Heart left ventricle (tissue), 16 donors: ENCODE results near the gene CARD8. TPM values are rescaled to one million over a fixed set of nuclear protein-coding genes. Genes with fewer than 3 reads are reported as not detected.
"Not testable (repeated sequence)": the region's sequence is repeated elsewhere in the genome, so short reads cannot be mapped to it uniquely, and the experiment has no call there.

ENCODE experiments used
- ATAC-seq, 4 donors: fragments of 200-7000 bp; cut with Tn5 transposase; one replicate each; pipeline ENCODE4 v1.9.1; 2020 to 2022; ENCODE audit warnings: moderate library complexity in 4 of 4, mild to moderate bottlenecking in 3 of 4, moderate number of reproducible peaks in 1 of 4
- DNase-seq, 5 donors: peaks; one replicate each; pipeline ENCODE4 v3.0.0-alpha.2; 2020
- H3K27ac ChIP-seq, 12 donors: fragments of 200-600 bp; sonication (generic) in 4 of 12; one replicate each; pipeline versions ENCODE4 v1.5.0 to v1.8.0; 2016 to 2022; ENCODE audit warnings: mild to moderate bottlenecking in 2 of 12
- H3K27me3 ChIP-seq, 9 donors: fragments of 200-600 bp; sonication (generic) in 2 of 9; one replicate each; pipeline versions ENCODE4 v1.5.1 to v1.8.0; 2016 to 2022; ENCODE audit warnings: mild to moderate bottlenecking in 3 of 9
- H3K36me3 ChIP-seq, 9 donors: fragments of 200-600 bp; sonication (generic) in 2 of 9; one replicate each; pipeline versions ENCODE4 v1.5.0 to v1.8.0; 2018 to 2022; ENCODE audit warnings: mild to moderate bottlenecking in 2 of 9
- H3K4me1 ChIP-seq, 12 donors: fragments of 200-600 bp; sonication (generic) in 4 of 12; one replicate each; pipeline versions ENCODE4 v1.5.0 to v1.8.0; 2016 to 2022; ENCODE audit warnings: mild to moderate bottlenecking in 3 of 12
- H3K4me3 ChIP-seq, 12 donors: fragments of 200-600 bp; sonication (generic) in 4 of 12; one replicate each; pipeline versions ENCODE4 v1.5.0 to v1.8.0; 2017 to 2022; ENCODE audit warnings: mild to moderate bottlenecking in 9 of 12, moderate library complexity in 4 of 12
- H3K9me3 ChIP-seq, 12 donors: fragments of 200-600 bp; sonication (generic) in 4 of 12; one replicate each; pipeline versions ENCODE4 v1.5.0 to v1.8.0; 2016 to 2022; ENCODE audit warnings: mild to moderate bottlenecking in 1 of 12
- CTCF ChIP-seq, 12 donors: fragments of 200-600 bp; sonication (generic) in 4 of 12; IDR thresholded peaks; one replicate each; pipeline versions ENCODE4 v1.5.0 to v1.8.0; 2018 to 2022; ENCODE audit warnings: antibody characterized with exemption in 12 of 12, mild to moderate bottlenecking in 5 of 12
- POLR2A ChIP-seq, 2 donors: fragments of 450-650 bp; IDR thresholded peaks; one replicate each; pipeline ENCODE4 v1.6.1; 2017; ENCODE audit warnings: antibody characterized with exemption in 2 of 2, mild to moderate bottlenecking in 2 of 2, moderate library complexity in 2 of 2
- WGBS, 4 donors: extraction: QIAGEN DNeasy Blood & Tissue Kit in 2 of 4; methylation state at CpG; one replicate each; pipeline versions ENCODE4 v1.1.5 to v1.1.7; 2013 to 2018; 5-methylcytosine and 5-hydroxymethylcytosine counted together
- intact Hi-C, 10 donors: fragments of 100-400 bp; cut with DNase I; formaldehyde crosslinking; loops; one replicate each; pipeline versions ENCODE4 v1.11.1 to v1.14.2; 2022
- polyA plus RNA-seq, 2 donors: library from polyadenylated mRNA; stranded (reverse); fragments of 200-250 nt; gene quantifications; one replicate each; pipeline ENCODE4 v1.2.3, GENCODE V29; 2013
- total RNA-seq, 9 donors: library from RNA; depleted of rRNA in 2 of 9; stranded (reverse); fragments of >200 nt in 2 of 9; fragmentation: NEBNext Ultra II Directional in 3 of 9; extraction: Animal tissue kit (Norgen Biotek cat#: 25700) in 3 of 9; gene quantifications; one replicate each; pipeline versions ENCODE4 v1.1.0 to v1.2.4, GENCODE V29; 2016 to 2023
- donor health status: ischemic (EF 13 %, LVEDD 7.1; RV severe dilation, severe dysfunction).
- donor health status: healthy with polysubstance abuse.
- donor health status: DM: no; HTN: yes; CAD: no.
- donor health status: DM: no; HTN: no; CAD: no.
- donor health status: ischemic (EF 25% LVEDD 6.9; RV normal size, moderate dysfunction).
- donor health status: ischemic (EF 25% LVEDD 5.7; RV mildly dilated, moderate dysfunction).
- donor health status: healthy.
- donor health status: DM: yes; HTN: yes; CAD: no.
- donor health status: ischemic (EF 35%, LVEDD 5.7; RV mildly dilated, moderate dysfunction).
- donor health status: nonischemic (EF 11% LVEDD 7.7; RV severe dilation, severe dysfunction).
- donor health status: DM: yes; HTN: yes; CAD: no.
- donor health status: PGD.
- donor health status: ischemic (EF 29% LVEDD 5.4; RV normal size, mild dysfunction).
- donor health status: nonischemic (EF 23%, LVEDD 6.1; RV moderate dilation, normal function).

The CARD8 gene
- total and polyA plus RNA-seq, 11 donors, result 18.3 to 49.0 (median 23.8) TPM

- Histone ChIP-seq H3K27me3 (no peaks in the 10 kb centered on the region), H3K4me3 (no peak overlapping the region), H3K36me3 (peaks cover 0 to 100% (median 68%) of the 10 kb centered on the region in 9 donors), H3K27ac (no peak overlapping the region), H3K9me3 (no peaks in the 10 kb centered on the region), H3K4me1 (no peaks in the 10 kb centered on the region)
- intact Hi-C loops, result no loop called here
- no peak for DNase-seq
- no peak for ATAC-seq
- WGBS, 4 donors, result 94 to 97% (median 96%) methylated on average over 5 of the region's 5 CpGs
- TF ChIP-seq CTCF (IDR thresholded peaks at IDR 0.05) (no peak), POLR2A (IDR thresholded peaks at IDR 0.05) (no peak)
Observed at GRCh38 chr19:48221628-48222027, 34.1 kb downstream of the CARD8 start.

GRCh38 chr19:48220784-48221183, 34.9 kb downstream of the CARD8 start:
- H3K4me1 ChIP-seq, H3K27ac ChIP-seq, H3K27me3 ChIP-seq, intact Hi-C loops, ATAC-seq, H3K4me3 ChIP-seq, DNase-seq, H3K9me3 ChIP-seq: not testable (repeated sequence)
- 92 to 99% (median 96%) methylated on average over 3 of the region's 3 CpGs for WGBS, 4 donors
- H3K36me3 ChIP-seq, result peaks cover 0 to 99% (median 66%) of the 10 kb centered on the region in 9 donors

- Histone ChIP-seq H3K4me3 (no peak overlapping the region), H3K9me3 (no peaks in the 10 kb centered on the region), H3K36me3 (peaks cover 0 to 98% (median 63%) of the 10 kb centered on the region in 9 donors), H3K27me3 (no peaks in the 10 kb centered on the region), H3K4me1 (no peaks in the 10 kb centered on the region), H3K27ac (no peak overlapping the region)
- DNase-seq (no peak), ATAC-seq (no peak)
- no peak for TF ChIP-seq CTCF (IDR thresholded peaks at IDR 0.05)
- TF ChIP-seq POLR2A (IDR thresholded peaks at IDR 0.05), result no peak
- intact Hi-C loops, result no loop called here
- WGBS, 4 donors, result 90 to 92% (median 91%) methylated on average over 6 of the region's 6 CpGs
Observed at GRCh38 chr19:48218997-48219396, 36.7 kb downstream of the CARD8 start.

GRCh38 chr19:48216933-48217332, 38.8 kb downstream of the CARD8 start:
- Histone ChIP-seq H3K4me3 (no peak overlapping the region), H3K27me3 (no peaks in the 10 kb centered on the region), H3K4me1 (no peaks in the 10 kb centered on the region), H3K9me3 (no peaks in the 10 kb centered on the region), H3K27ac (no peak overlapping the region), H3K36me3 (peaks cover 0 to 98% (median 75%) of the 10 kb centered on the region in 9 donors)
- no peak for TF ChIP-seq POLR2A (IDR thresholded peaks at IDR 0.05)
- TF ChIP-seq CTCF (IDR thresholded peaks at IDR 0.05), result no peak
- WGBS, 4 donors, result 77 to 89% (median 86%) methylated on average over 13 to 14 of the region's 14 CpGs
- intact Hi-C loops, result no loop called here
- ATAC-seq, result no peak
- DNase-seq, result no peak

GRCh38 chr19:48213959-48214358, 41.8 kb downstream of the CARD8 start:
- Histone ChIP-seq H3K36me3 (peaks cover 0 to 86% (median 71%) of the 10 kb centered on the region in 9 donors), H3K9me3 (no peaks in the 10 kb centered on the region), H3K27me3 (no peaks in the 10 kb centered on the region), H3K4me3 (no peak overlapping the region), H3K4me1 (peaks cover 0 to 5% (median 0%) of the 10 kb centered on the region in 12 donors), H3K27ac (no peak overlapping the region)
- ATAC-seq (no peak), DNase-seq (no peak)
- TF ChIP-seq CTCF (IDR thresholded peaks at IDR 0.05) (no peak), POLR2A (IDR thresholded peaks at IDR 0.05) (no peak)
- 89 to 95% (median 92%) methylated on average over 5 of the region's 5 CpGs for WGBS, 4 donors
- intact Hi-C loops, result loop anchor here in 1 of 10 donors (5.0 kb wide), 1 partner anchor 33 kb away; no protein-coding TSS in a partner anchor
